ENCODE results near the gene CSKMT.
A peak's percentile ranks its signal among the peaks of the same experiment; 100 is the strongest.
"Not testable (repeated sequence)": the region's sequence is repeated elsewhere in the genome, so short reads cannot be mapped to it uniquely, and the experiment has no call there.

Gene CSKMT

DNA sequence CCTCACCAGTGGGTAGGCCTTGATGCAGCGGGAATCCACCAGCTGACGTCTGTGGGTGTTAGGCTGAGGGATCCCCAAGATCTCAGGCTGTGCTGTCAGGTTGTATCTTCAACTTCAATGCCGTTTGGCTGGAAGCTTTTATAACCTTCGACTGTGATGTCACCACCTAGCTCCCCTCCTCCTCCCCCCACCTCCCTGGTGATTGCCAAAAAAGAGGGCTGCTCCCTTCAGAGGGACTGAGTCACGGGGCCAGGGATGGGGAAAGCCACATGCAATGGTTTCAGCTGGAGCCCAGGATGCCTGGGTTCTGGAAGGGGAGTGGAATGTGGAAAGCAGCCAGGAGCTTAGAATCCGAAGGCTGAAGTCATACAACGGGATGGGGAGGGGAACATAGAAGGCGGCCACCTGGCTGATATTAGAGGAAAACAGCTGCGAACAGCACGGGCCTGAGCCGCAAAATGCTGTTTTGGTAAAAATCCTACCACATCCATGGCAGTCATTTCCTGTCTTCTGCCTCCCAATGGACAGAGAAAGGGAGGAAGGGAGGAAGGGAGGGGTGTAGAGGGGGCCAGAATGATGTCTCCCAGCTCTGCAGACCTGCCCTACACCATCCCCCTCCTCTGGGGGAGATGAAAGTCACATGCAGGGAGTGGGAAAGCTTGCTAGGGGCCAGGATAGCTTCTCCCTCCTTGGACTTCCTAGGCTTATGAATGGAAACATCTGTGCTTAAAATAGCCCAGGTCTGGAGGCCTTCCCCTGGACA lies 24.5 kb downstream of the CSKMT start, which contains the start of gene LRRN4CL:
LRRN4CL (minus strand) TSS at position 110 of the 763 bp plus-strand sequence. CDS start 1,022 bp downstream, outside the sequence.
- DNase-seq, result no peak

DNA sequence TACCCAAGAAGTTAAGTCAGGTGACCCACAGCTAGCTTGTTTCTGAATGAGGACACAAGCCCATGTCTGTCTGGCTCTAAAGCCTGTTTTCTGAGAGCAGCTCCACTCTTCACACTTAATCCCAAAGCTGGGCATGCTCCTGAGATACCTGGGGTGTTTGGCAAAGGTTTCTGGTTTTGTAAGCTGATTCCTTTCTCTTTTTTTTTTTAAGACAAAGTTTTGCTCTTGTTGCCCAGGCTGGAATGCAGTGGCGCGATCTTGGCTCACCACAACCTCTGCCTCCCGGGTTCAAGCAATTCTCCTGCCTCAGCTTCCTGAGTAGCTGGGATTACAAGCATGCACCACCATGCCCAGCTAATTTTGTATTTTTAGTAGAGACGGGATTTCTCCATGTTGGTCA lies 28.5 kb downstream of the CSKMT start:
- not testable (repeated sequence) for DNase-seq

- DNase-seq, result no peak
These were observed 29.5 kb downstream of the CSKMT start for GRCh38 chr11:62694455-62695167.

DNA sequence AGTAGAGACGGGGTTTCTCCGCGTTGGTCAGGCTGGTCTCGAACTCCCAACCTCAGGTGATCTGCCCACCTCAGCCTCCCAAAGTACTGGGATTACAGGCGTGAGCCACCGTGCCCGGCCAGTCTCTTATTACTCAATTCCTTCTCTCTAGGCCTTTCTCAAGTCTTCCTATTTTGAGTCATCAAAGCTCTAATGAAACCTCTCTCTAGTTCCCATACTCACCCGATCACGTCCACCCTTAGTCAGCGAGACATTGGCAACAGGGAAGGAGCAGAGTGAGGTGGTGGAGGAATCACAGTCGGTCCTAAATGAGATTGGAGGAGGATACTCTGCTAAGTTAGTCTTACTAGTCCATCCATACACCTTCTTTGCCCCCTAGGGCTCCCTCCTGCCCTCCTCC lies 37.1 kb downstream of the CSKMT start:
- DNase-seq, result no peak

- DNase-seq, result not testable (repeated sequence)
These were observed 38.8 kb downstream of the CSKMT start for GRCh38 chr11:62703921-62704320.

- no peak for DNase-seq
These were observed 40.3 kb downstream of the CSKMT start for GRCh38 chr11:62705413-62705812.

- peak; percentile 86 for DNase-seq
These were observed 41.1 kb downstream of the CSKMT start for GRCh38 chr11:62705880-62706849.

DNA sequence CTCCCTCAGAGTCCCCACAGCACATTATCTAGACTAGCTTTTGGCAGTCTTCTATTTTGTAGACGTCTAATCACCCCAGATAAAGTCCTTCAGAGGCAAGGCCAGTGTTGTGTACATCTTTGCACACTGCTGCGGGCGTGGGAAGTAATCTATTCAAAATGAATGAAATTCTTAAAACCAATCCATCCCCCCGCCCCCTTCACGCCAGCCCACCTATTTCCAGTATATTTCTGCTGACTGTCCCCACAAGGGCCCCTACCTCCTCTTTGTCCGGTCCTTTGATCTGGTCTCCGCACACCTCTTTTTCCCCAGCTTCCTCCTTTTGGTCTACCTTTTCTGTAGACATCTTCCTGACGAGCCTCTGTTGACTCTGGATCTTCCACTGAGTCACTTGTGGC lies 41.7 kb downstream of the CSKMT start:
- no peak for DNase-seq

GRCh38 chr11:62707277-62707861 lies 42.3 kb downstream of the CSKMT start, which contains the start of the genes BSCL2 and GNG3:
BSCL2 (minus strand) TSS chr11:62707424; CDS start chr11:62707195, 229 bp downstream.
GNG3 (plus strand) TSS chr11:62707676; CDS start chr11:62708296, 620 bp downstream.
- DNase-seq, result no peak

- no peak for DNase-seq
These were observed 43.3 kb downstream of the CSKMT start for GRCh38 chr11:62708392-62708791.

DNA sequence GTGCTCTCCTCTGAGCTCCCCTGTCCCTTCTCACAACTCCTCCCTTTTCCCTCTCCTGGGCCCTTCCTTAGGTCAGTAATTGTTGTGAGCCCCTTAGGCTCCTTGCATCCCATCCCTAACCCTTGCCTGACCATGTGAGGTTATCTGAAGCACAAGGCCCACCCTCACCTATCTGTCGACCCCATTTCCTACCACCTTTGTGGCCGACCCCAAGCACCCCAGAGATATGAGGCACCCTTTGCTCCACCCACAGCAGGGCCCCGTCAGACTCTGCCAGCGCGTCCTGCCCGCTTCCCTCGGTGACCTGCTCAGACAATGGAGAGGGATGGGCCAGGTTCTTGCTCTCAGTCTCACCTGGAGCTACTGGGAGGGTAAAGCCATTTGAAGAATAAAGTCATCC lies 43.7 kb downstream of the CSKMT start:
- no peak for DNase-seq

DNA sequence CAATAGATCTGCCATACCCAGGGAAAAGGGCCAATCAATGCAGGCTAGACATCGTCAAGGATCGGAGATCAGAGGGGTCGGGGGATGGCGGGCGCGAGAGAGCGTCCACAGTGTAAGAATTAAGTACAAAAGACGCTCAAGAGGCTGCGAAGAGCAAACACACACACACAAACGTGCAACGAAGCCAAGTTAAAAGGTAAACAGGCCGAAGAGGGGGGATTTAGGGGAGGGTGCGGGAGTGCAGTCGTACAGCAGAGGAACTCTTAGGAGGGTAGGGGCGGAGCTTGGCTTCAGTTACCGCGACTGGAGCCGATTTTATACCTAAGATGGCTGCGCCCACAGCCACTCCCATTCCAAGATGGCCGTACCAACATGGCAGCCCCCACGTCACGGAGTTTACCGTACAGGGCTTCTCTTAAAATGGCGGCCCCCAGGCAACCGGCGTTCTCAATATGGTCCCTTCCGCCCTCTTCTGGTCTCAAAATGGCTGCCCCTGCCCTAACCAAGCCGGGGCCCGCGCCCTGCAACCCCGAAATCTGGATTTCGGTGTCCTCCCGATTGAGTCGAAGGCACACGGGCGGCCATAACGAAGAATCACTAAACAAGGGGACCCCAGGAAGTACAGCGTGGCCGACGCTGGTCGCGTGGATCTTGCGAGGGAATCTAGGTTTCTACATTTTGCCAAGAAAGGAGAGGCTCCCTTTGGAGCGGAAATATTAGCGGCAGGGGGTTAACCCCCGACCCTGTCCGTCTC lies 44.3 kb downstream of the CSKMT start:
- DNase-seq, result peak; percentile 97

DNA sequence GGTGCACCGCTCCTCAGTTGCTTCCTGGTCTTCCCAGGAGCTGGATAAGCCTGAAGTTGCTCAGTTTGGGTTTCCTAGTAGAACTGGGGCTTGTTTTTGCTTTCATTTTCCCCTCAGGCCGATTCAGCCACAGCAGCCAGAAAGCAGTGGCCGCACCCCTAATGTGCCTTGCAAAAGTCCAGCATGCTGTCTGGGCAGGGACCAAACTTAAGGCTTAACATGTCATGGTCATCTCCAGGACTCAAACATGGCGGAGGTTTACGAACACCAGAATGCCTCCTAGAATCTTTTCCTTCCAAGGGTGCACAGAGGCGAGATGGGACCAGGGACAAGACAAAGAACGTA lies 44.9 kb downstream of the CSKMT start:
- no peak for DNase-seq

DNA sequence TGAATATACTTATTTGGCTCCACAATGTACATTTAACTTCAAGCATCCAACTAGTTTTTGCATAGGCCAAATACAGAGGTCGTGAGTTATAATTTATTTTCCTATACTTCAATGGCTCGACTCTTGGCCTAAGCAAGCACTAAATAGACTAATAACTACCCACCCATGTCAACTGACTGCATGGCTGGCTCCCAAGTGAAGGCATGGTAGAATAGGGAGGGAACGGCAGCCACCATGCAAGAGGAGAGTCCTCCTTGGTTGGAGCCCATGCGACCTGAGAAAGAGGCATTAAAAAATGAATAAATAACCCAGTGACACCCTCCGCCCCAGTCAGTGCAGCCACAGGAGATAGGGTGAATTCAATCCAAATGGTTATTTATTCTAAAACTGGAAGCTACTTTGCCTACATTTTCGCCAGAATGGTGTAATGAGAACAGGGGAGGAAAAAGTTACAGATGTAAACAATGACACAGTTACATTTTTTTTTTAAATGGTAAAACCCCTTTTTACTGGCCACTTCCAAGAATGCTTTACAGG lies 47.2 kb downstream of the CSKMT start:
- no peak for DNase-seq

- no peak for DNase-seq
These were observed 47.7 kb downstream of the CSKMT start for GRCh38 chr11:62712861-62713260.

GRCh38 chr11:62713343-62713742 lies 48.2 kb downstream of the CSKMT start:
- no peak for DNase-seq

- no peak for DNase-seq
These were observed 50.3 kb downstream of the CSKMT start for GRCh38 chr11:62715150-62716130.

GRCh38 chr11:62716206-62716605 lies 51.1 kb downstream of the CSKMT start:
- no peak for DNase-seq

DNA sequence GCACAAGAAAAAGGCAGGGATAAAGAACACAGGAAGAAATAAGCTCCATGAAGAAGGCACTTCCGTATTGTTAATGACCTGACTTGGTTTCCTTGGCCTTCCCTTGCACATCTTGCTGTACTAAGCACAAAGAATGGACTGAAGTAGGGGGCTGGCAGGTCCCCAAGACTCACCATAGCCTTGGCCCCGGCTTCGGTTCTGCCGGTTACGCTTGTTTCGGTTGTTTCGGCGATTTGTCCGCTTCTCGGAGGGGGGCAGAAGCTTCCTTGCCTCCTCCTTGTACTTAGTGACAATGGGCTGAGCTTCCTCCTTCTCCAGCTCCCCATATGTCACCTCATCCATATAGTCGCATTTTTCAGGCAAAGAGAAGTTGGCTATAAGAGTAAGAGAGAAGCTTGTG lies 51.7 kb downstream of the CSKMT start:
- DNase-seq, result no peak

Data from NCI-H2081 treated with DMSO at 0.1 percent for 48 hours (cell line).